ENCODE measurements around the gene TERB2.
"Not testable (repeated sequence)": the region's sequence is repeated elsewhere in the genome, so short reads cannot be mapped to it uniquely, and the experiment has no call there.

DNA sequence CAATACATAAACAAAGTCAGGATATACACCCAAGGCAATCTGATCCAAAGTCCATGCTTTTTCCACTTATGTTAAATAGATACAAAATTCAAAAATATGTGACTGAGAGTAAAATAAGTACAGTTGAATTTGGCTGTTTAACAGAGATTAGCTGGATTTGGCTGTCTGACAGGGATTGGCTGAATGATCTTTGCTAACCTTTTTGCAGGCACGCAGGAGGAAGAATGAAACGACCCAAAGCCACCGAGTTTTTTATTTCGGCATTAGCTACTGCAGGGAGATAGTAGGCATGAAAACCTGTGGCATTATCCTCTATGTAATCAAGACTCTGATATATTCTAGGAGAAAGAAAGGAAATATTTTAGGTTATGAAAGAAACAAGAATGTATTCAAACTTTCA lies 26.2 kb upstream of the TERB2 start:
- not testable (repeated sequence) for TF ChIP-seq CTCF, POLR2A (IDR thresholded peaks at IDR 0.05)
